A549 (cell line): ENCODE data around the gene ZSWIM7. TPM values are rescaled to one million over a fixed set of nuclear protein-coding genes. Genes with fewer than 3 reads are reported as not detected.

ENCODE experiments used
- ATAC-seq, 2 experiments: fragments of 200-7000 bp in 1 of 2; fragments of >200 bp in 1 of 2; cut with Nextera tagmentation in 1 of 2; cut with Tn5 transposase in 1 of 2; 3 replicates each; pipeline versions ENCODE4 v1.8.0 to v1.9.1; 2018 to 2020; ENCODE audit warnings: mild to moderate bottlenecking in 1 of 2, moderate library complexity in 1 of 2
- CTCF ChIA-PET: fragments of 300-600 bp; sonication (Branson Sonifier 250); formaldehyde crosslinking; extraction: SDS; loops from one replicate; lab custom pipeline; 2021; ENCODE audit warnings: antibody characterized with exemption, inconsistent platforms; lab: Yijun Ruan, JAX
- POLR2A ChIA-PET: fragments of 350-600 bp; formaldehyde crosslinking; extraction: SDS; loops from one replicate; lab custom pipeline; 2021; ENCODE audit warnings: antibody characterized with exemption, inconsistent platforms; lab: Yijun Ruan, JAX
- DNase-seq, 2 experiments: peaks; one replicate each; pipeline versions ENCODE4 v3.0.0 to v3.0.0-alpha.2; 2011 to 2016; ENCODE audit warnings: low read depth in 1 of 2, low spot score in 1 of 2
- FAIRE-seq: peaks from 2 replicates; lab custom pipeline; 2011; peaks lifted over from hg19 to GRCh38; lab: Jason Lieb, UNC
- H3K27ac ChIP-seq, 2 experiments: fragments of >200 bp; sonication (Bioruptor Twin); formaldehyde crosslinking; 3 replicates each; pipeline ENCODE4 v1.5.1; 2016 to 2017
- H3K4me1 ChIP-seq: fragments of >200 bp; sonication (Bioruptor Twin); formaldehyde crosslinking; 3 replicates; pipeline ENCODE4 v1.6.1; 2016
- H3K4me2 ChIP-seq: fragments of >200 bp; sonication (Bioruptor Twin); formaldehyde crosslinking; 3 replicates; pipeline ENCODE4 v1.6.1; 2016
- H3K4me3 ChIP-seq: fragments of >200 bp; sonication (Bioruptor Twin); formaldehyde crosslinking; 3 replicates; pipeline ENCODE4 v1.5.1; 2016
- H3K9me3 ChIP-seq: fragments of >200 bp; sonication (Bioruptor Twin); formaldehyde crosslinking; 3 replicates; pipeline ENCODE4 v1.6.1; 2016
- CHD4 ChIP-seq: fragments of 200-600 bp; sonication (generic); IDR thresholded peaks from 2 replicates; pipeline ENCODE4 v1.6.1; 2016; ENCODE audit warnings: antibody characterized with exemption, mild to moderate bottlenecking, borderline replicate concordance
- EHF ChIP-seq: fragments of 250-450 bp; sonication (Bioruptor Pico); IDR thresholded peaks from 2 replicates; pipeline ENCODE4 v1.5.0; 2020; ENCODE audit warnings: mild to moderate bottlenecking
- ELK1 ChIP-seq: fragments of 150-350 bp; IDR thresholded peaks from 2 replicates; pipeline ENCODE4 v1.6.1; 2014; ENCODE audit warnings: low read depth, mild to moderate bottlenecking, low read length
- EP300 ChIP-seq, 2 experiments: fragments of >200 bp; sonication (Bioruptor Twin); formaldehyde crosslinking; IDR thresholded peaks; 2 replicates in 1 of 2; 3 replicates in 1 of 2; pipeline ENCODE4 v1.6.1; 2016 to 2017
- ESRRA ChIP-seq: fragments of 150-350 bp; IDR thresholded peaks from 2 replicates; pipeline ENCODE4 v1.6.1; 2014; ENCODE audit warnings: mild to moderate bottlenecking, low read length, borderline replicate concordance
- GATA3 ChIP-seq: IDR thresholded peaks from 2 replicates; pipeline ENCODE4 v1.6.1; 2012; ENCODE audit warnings: borderline replicate concordance
- HDAC2 ChIP-seq: fragments of 200-600 bp; sonication (generic); IDR thresholded peaks from 2 replicates; pipeline ENCODE4 v1.6.1; 2016
- HEYL ChIP-seq: fragments of 250-450 bp; sonication (Bioruptor Pico); IDR thresholded peaks from 2 replicates; pipeline ENCODE4 v1.8.0; 2021; ENCODE audit warnings: mild to moderate bottlenecking, moderate library complexity
- HOXA7 ChIP-seq: fragments of 250-450 bp; sonication (Bioruptor Pico); IDR thresholded peaks from 2 replicates; pipeline ENCODE4 v1.5.0; 2020; ENCODE audit warnings: mild to moderate bottlenecking, moderate library complexity
- JUNB ChIP-seq: fragments of >200 bp; sonication (Bioruptor Twin); formaldehyde crosslinking; IDR thresholded peaks from 2 replicates; pipeline ENCODE4 v1.6.1; 2016
- KDM1A ChIP-seq: fragments of 200-600 bp; sonication (generic); IDR thresholded peaks from 2 replicates; pipeline ENCODE4 v1.6.1; 2016; ENCODE audit warnings: low read depth, mild to moderate bottlenecking
- KDM5A ChIP-seq: fragments of 200-600 bp; sonication (generic); IDR thresholded peaks from 2 replicates; pipeline ENCODE4 v1.6.1; 2016; ENCODE audit warnings: antibody characterized with exemption, mild to moderate bottlenecking
- MAFK ChIP-seq: fragments of 450-650 bp; IDR thresholded peaks from 2 replicates; pipeline ENCODE4 v1.6.1; 2014; ENCODE audit not compliant: partially characterized antibody
- MAZ ChIP-seq: fragments of 150-350 bp; IDR thresholded peaks from 2 replicates; pipeline ENCODE4 v1.6.1; 2014; ENCODE audit warnings: antibody characterized with exemption, low read depth, low read length, borderline replicate concordance
- NFE2L2 ChIP-seq: fragments of 150-350 bp; conservative IDR thresholded peaks from 2 replicates; pipeline ENCODE4 v1.6.1; 2014; ENCODE audit warnings: low read length
- NPAS2 ChIP-seq: fragments of 250-450 bp; sonication (Bioruptor Pico); IDR thresholded peaks from 2 replicates; pipeline ENCODE4 v1.8.0; 2022; ENCODE audit warnings: mild to moderate bottlenecking, moderate library complexity, borderline replicate concordance
- NR3C1 ChIP-seq: fragments of >200 bp; sonication (Bioruptor Twin); formaldehyde crosslinking; IDR thresholded peaks from 3 replicates; pipeline ENCODE4 v1.6.1; 2017
- PBX3 ChIP-seq: IDR thresholded peaks from 2 replicates; pipeline ENCODE4 v1.6.1; 2012
- WGBS: methylation state at CpG from one replicate; pipeline ENCODE4 v1.1.6; 2017; ENCODE audit errors: missing lambda C conversion rate; 5-methylcytosine and 5-hydroxymethylcytosine counted together
- polyA plus RNA-seq, 4 experiments: library from polyadenylated mRNA; depleted of rRNA in 3 of 4; stranded (reverse); fragments of >200 nt; fragmentation: RNase III in 1 of 4; extraction: RNeasy Plus Mini Kit Qiagen cat#74134 plus additional on column Dnase treatment in 1 of 4; gene quantifications; 2 replicates in 3 of 4; 3 replicates in 1 of 4; pipeline ENCODE4 v1.2.3, GENCODE V29; 2011 to 2017
- TF ChIP-seq, protein P1 (sequence below): fragments of >200 bp; sonication (Bioruptor Twin); formaldehyde crosslinking; IDR thresholded peaks from 3 replicates; pipeline ENCODE4 v1.6.1; 2016
- TF ChIP-seq, protein P2 (sequence below): fragments of >200 bp; sonication (Bioruptor Twin); formaldehyde crosslinking; IDR thresholded peaks from 2 replicates; pipeline ENCODE4 v1.6.1; 2016
- TF ChIP-seq, protein P3 (sequence below): fragments of 200-600 bp; sonication (generic); IDR thresholded peaks from 2 replicates; pipeline ENCODE4 v1.6.1; 2016; ENCODE audit warnings: antibody characterized with exemption, mild to moderate bottlenecking, moderate library complexity

Gene ZSWIM7
- polyA plus RNA-seq, 2 of the 4 experiments (the other 2 are of a cell fraction): 60.0 to 65.5 TPM

DNA sequence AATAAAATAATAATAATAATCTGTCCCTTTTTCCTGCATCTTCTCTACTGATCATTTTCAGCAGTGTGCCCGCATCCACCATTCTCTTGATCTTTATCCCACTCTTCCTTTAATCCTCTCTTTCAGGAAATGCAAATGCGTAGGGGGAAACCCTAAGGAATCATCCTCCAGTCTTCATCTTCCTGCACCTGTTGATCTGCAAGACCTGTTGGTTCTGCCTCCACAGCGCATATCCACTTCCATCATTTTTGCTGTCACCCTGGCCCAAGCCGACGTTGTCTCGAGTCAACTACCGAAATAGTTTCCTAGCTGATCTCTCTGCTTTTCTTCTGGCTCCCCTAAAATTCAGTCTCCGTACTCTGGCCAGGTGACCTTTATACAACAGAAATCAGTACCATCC is 30.0 kb downstream of the ZSWIM7 start:
- peaks cover 30% of the 10 kb centered on the region for H3K4me1 ChIP-seq
- DNase-seq (no peak), ATAC-seq (no peak), FAIRE-seq (no peak)
- CTCF ChIA-PET: interaction anchor here (1.4 to 2.3 kb wide), 4 partner anchors 10 to 29 kb away, joined by 4 to 11 read pairs (median 6); partner anchors contain the start of gene ADORA2B
- H3K4me2 ChIP-seq: no peak overlapping the region
- TF ChIP-seq ELK1 (no peak), HOXA7 (CRISPR knock-in tag) (no peak), HEYL (CRISPR knock-in tag) (no peak), EHF (no peak), NR3C1 (no peak), GATA3 (no peak), ESRRA (no peak), HDAC2 (no peak), CHD4 (no peak), KDM1A (no peak), MAZ (no peak), KDM5A (no peak)
- TF ChIP-seq, protein P1, sequence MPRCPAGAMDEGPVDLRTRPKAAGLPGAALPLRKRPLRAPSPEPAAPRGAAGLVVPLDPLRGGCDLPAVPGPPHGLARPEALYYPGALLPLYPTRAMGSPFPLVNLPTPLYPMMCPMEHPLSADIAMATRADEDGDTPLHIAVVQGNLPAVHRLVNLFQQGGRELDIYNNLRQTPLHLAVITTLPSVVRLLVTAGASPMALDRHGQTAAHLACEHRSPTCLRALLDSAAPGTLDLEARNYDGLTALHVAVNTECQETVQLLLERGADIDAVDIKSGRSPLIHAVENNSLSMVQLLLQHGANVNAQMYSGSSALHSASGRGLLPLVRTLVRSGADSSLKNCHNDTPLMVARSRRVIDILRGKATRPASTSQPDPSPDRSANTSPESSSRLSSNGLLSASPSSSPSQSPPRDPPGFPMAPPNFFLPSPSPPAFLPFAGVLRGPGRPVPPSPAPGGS: no peak
- TF ChIP-seq, protein P2, sequence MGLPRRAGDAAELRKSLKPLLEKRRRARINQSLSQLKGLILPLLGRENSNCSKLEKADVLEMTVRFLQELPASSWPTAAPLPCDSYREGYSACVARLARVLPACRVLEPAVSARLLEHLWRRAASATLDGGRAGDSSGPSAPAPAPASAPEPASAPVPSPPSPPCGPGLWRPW: no peak
- H3K9me3 ChIP-seq: no peaks in the 10 kb centered on the region
- 90% methylated on average over 8 of the region's 8 CpGs for WGBS
- H3K4me3 ChIP-seq: no peak overlapping the region
- H3K27ac ChIP-seq: no peak overlapping the region
- POLR2A ChIA-PET: interaction anchor here (0.6 kb wide), 1 partner anchor 49 kb away, joined by 8 read pairs; no protein-coding TSS in a partner anchor

GRCh38 chr17:15967706-15968399 is 31.7 kb downstream of the ZSWIM7 start:
- no peak for TF ChIP-seq MAFK
- TF ChIP-seq ELK1: no peak
- no peak for TF ChIP-seq NPAS2 (CRISPR knock-in tag)
- WGBS: 84% methylated on average over 11 of the region's 11 CpGs
- no peak overlapping the region for H3K27ac ChIP-seq

DNA sequence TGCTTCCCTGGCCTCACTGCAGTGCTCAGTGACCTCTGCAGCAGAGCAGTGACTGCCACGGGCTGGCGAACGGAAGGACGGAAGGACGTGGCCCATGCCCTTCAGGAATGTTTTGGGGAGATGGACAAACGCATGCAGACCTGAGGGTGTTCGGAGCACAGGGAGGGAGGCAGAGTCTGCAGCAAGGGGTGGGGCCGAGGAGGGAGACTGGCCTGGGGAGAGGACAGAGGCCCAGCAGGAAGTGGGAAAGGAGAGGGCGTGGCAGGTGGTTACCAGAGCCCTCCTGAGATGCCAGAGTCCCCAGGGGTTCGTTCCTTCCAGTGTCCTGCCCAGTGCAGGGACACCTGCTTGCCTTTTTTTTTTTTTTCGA is 32.6 kb downstream of the ZSWIM7 start:
- TF ChIP-seq PBX3 (no peak), NFE2L2 (no peak), EP300 (IDR thresholded peaks at IDR 0.05) (no peak), JUNB (no peak), KDM5A (no peak), HEYL (CRISPR knock-in tag) (no peak)
- TF ChIP-seq, protein P3, sequence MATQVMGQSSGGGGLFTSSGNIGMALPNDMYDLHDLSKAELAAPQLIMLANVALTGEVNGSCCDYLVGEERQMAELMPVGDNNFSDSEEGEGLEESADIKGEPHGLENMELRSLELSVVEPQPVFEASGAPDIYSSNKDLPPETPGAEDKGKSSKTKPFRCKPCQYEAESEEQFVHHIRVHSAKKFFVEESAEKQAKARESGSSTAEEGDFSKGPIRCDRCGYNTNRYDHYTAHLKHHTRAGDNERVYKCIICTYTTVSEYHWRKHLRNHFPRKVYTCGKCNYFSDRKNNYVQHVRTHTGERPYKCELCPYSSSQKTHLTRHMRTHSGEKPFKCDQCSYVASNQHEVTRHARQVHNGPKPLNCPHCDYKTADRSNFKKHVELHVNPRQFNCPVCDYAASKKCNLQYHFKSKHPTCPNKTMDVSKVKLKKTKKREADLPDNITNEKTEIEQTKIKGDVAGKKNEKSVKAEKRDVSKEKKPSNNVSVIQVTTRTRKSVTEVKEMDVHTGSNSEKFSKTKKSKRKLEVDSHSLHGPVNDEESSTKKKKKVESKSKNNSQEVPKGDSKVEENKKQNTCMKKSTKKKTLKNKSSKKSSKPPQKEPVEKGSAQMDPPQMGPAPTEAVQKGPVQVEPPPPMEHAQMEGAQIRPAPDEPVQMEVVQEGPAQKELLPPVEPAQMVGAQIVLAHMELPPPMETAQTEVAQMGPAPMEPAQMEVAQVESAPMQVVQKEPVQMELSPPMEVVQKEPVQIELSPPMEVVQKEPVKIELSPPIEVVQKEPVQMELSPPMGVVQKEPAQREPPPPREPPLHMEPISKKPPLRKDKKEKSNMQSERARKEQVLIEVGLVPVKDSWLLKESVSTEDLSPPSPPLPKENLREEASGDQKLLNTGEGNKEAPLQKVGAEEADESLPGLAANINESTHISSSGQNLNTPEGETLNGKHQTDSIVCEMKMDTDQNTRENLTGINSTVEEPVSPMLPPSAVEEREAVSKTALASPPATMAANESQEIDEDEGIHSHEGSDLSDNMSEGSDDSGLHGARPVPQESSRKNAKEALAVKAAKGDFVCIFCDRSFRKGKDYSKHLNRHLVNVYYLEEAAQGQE: no peak
- TF ChIP-seq, protein P2: no peak
- Histone ChIP-seq H3K4me1 (peaks cover 47% of the 10 kb centered on the region), H3K4me3 (no peak overlapping the region), H3K4me2 (peak overlapping the region; percentile 39), H3K27ac (peak overlapping the region; percentile 37 to 58; a peak in 4 of 6 replicates), H3K9me3 (no peaks in the 10 kb centered on the region)
- ChIA-PET CTCF (interaction anchor here (0.7 to 4.6 kb wide), 5 partner anchors 13 to 72 kb away, joined by 3 to 35 read pairs (median 4); partner anchors contain the start of genes ADORA2B, TTC19 and ZSWIM7), POLR2A (no interaction called here)
- peak in 1 of 2 experiments; percentile 19; a peak in 1 of 6 replicates for ATAC-seq
- 81% methylated on average over 11 of the region's 11 CpGs for WGBS
- no peak for FAIRE-seq
- no peak for DNase-seq

More at GRCh38 chr17:15967706-15968399, 31.7 kb downstream of the ZSWIM7 start:
- DNase-seq (no peak), FAIRE-seq (no peak), ATAC-seq (no peak)
- ChIA-PET POLR2A (no interaction called here), CTCF (interaction anchor here (0.6 to 4.6 kb wide), 7 partner anchors 12 to 150 kb away, joined by 3 to 35 read pairs (median 4); partner anchors contain the start of genes ADORA2B, TTC19 and ZSWIM7)
- Histone ChIP-seq H3K9me3 (no peaks in the 10 kb centered on the region), H3K4me2 (no peak overlapping the region), H3K4me1 (peaks cover 46% of the 10 kb centered on the region), H3K4me3 (no peak overlapping the region)
